Measurements from ENCODE around the gene RWDD2A.

The RWDD2A gene

DNA sequence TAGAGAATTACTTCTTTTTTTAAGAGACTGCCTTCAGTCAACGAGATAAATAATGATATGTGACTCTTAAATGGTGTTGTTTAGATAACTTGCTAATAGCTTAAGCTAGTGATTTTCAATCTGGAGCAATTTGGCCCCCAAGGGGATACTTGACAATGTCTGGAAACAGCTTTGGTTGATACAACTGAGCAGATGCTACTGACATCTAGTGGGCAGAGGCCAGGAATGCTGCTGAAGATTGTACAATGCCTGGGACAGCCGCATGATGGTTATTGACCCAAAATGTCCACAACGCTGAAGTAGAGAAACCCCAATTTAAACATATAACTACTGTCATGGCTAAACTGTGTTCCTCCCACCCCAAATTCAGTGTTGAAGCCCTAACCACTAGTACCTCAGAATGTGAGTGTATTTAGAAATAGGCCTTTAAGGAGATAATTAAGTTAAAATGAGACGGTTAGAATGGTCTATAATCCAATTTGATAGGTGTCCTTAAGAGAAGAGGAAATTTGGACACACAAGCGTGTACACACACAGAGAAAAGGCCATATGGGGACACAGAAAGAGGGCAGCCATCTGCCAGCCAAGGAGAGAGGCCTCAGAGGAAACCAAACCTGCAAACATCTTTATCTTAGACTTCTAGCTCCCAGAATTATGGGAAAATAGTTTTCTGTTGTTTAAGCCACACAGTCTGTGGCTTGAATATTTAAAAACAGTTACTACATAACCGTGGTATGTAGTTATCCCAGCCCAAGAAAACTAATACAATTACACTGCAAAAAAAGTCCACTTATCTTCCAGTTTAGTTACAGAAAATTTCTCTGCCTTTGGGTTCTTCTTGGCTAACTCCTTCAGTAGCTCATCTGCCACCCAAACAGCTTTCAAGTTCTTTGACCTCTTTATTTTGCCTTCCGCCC lies 22.2 kb downstream of the RWDD2A start:
- ChIA-PET POLR2A (interaction anchor here (1.7 to 2.1 kb wide), 2 partner anchors 148 to 150 kb away, joined by 6 to 11 read pairs; partner anchors contain the start of genes DOP1A and UBE3D), CTCF (interaction anchor here (0.6 to 9.0 kb wide), 47 partner anchors 8 to 1801 kb away, joined by 3 to 240 read pairs (median 4); partner anchors contain the start of genes DOP1A, PRSS35, RWDD2A and UBE3D)
- Histone ChIP-seq H3K36me3 (ENCODE audit: control insufficient read depth in 2 of 2, insufficient read depth in 1 of 2, low read length in 2 of 2) (peaks cover 0 to 15% of the 10 kb centered on the region in 2 experiments; a peak in 1 of 3 replicates), H3K4me3 (ENCODE audit: low read depth, low read length) (no peak overlapping the region), H3K4me1 (ENCODE audit: control insufficient read depth, insufficient read depth, low read length) (no peaks in the 10 kb centered on the region), H3K27ac (ENCODE audit: extremely low read depth, low read depth, low read length) (no peak overlapping the region), H3K9me3 (ENCODE audit: control insufficient read depth, insufficient read depth, low read depth, low read length) (no peaks in the 10 kb centered on the region)
- TF ChIP-seq ZNF239 (tag by site-specific recombination; IDR thresholded peaks at IDR 0.05) = no peak
- TF ChIP-seq ZNF341 (tag by site-specific recombination; IDR thresholded peaks at IDR 0.05; ENCODE audit: low read depth) = 0 out of 2 replicates have a peak, but pooled peaks have one; percentile 22
- TF ChIP-seq ZNF175 (tag by site-specific recombination; IDR thresholded peaks at IDR 0.05) = no peak
- no peak for TF ChIP-seq ZNF621 (tag by site-specific recombination; IDR thresholded peaks at IDR 0.05)
- peak; percentile 53; the same call in 1 of the 2 replicates for TF ChIP-seq TRIM28 (IDR thresholded peaks at IDR 0.05; ENCODE audit: borderline replicate concordance, low read length)
- TF ChIP-seq ZSCAN30 (tag by site-specific recombination; IDR thresholded peaks at IDR 0.05) = peak; percentile 90; the same call in 1 of the 2 replicates
- peak; percentile 55; the same call in 1 of the 2 replicates for TF ChIP-seq PRDM6 (tag by site-specific recombination; IDR thresholded peaks at IDR 0.05)
- TF ChIP-seq ZNF140 (tag by site-specific recombination; IDR thresholded peaks at IDR 0.05) = no peak
- TF ChIP-seq ZNF692 (tag by site-specific recombination; IDR thresholded peaks at IDR 0.05) = no peak
- TF ChIP-seq ZNF654 (tag by site-specific recombination; IDR thresholded peaks at IDR 0.05; ENCODE audit: low read depth) = peak; percentile 100
- TF ChIP-seq GLIS2 (tag by site-specific recombination; IDR thresholded peaks at IDR 0.05) = no peak
- no peak for TF ChIP-seq ZNF510 (tag by site-specific recombination; IDR thresholded peaks at IDR 0.05; ENCODE audit: insufficient replicate concordance)
- TF ChIP-seq ZNF626 (tag by site-specific recombination; IDR thresholded peaks at IDR 0.05) = no peak
- TF ChIP-seq, protein P1, sequence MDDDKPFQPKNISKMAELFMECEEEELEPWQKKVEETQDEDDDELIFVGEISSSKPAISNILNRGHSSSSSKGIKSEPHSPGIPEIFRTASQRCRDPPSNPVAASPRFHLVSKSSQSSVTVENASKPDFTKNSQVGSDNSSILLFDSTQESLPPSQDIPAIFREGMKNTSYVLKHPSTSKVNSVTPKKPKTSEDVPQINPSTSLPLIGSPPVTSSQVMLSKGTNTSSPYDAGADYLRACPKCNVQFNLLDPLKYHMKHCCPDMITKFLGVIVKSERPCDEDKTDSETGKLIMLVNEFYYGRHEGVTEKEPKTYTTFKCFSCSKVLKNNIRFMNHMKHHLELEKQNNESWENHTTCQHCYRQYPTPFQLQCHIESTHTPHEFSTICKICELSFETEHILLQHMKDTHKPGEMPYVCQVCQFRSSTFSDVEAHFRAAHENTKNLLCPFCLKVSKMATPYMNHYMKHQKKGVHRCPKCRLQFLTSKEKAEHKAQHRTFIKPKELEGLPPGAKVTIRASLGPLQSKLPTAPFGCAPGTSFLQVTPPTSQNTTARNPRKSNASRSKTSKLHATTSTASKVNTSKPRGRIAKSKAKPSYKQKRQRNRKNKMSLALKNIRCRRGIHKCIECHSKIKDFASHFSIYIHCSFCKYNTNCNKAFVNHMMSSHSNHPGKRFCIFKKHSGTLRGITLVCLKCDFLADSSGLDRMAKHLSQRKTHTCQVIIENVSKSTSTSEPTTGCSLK (tag by site-specific recombination; IDR thresholded peaks at IDR 0.05) = no peak
- 0 out of 2 replicates have a peak, but pooled peaks have one; percentile 4 for TF ChIP-seq ZBTB44 (tag by site-specific recombination; IDR thresholded peaks at IDR 0.05)
- TF ChIP-seq ZNF10 (tag by site-specific recombination; IDR thresholded peaks at IDR 0.05) = no peak
- 0 out of 2 replicates have a peak, but pooled peaks have one; percentile 82 for TF ChIP-seq ZNF2 (tag by site-specific recombination; IDR thresholded peaks at IDR 0.05)
- no peak for TF ChIP-seq ZNF624 (tag by site-specific recombination; IDR thresholded peaks at IDR 0.05)
- TF ChIP-seq, protein P2, sequence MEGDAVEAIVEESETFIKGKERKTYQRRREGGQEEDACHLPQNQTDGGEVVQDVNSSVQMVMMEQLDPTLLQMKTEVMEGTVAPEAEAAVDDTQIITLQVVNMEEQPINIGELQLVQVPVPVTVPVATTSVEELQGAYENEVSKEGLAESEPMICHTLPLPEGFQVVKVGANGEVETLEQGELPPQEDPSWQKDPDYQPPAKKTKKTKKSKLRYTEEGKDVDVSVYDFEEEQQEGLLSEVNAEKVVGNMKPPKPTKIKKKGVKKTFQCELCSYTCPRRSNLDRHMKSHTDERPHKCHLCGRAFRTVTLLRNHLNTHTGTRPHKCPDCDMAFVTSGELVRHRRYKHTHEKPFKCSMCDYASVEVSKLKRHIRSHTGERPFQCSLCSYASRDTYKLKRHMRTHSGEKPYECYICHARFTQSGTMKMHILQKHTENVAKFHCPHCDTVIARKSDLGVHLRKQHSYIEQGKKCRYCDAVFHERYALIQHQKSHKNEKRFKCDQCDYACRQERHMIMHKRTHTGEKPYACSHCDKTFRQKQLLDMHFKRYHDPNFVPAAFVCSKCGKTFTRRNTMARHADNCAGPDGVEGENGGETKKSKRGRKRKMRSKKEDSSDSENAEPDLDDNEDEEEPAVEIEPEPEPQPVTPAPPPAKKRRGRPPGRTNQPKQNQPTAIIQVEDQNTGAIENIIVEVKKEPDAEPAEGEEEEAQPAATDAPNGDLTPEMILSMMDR (tag by site-specific recombination; IDR thresholded peaks at IDR 0.05) = peak; percentile 88
- no peak for TF ChIP-seq ZNF473 (tag by site-specific recombination; IDR thresholded peaks at IDR 0.05)
- no peak for TF ChIP-seq ZSCAN16 (tag by site-specific recombination; IDR thresholded peaks at IDR 0.05)
- no peak for TF ChIP-seq AEBP2 (tag by site-specific recombination; IDR thresholded peaks at IDR 0.05; ENCODE audit: borderline replicate concordance)
- TF ChIP-seq ZSCAN4 (tag by site-specific recombination; IDR thresholded peaks at IDR 0.05) = no peak
